ENCODE data around the gene TBCCD1.

GRCh38 chr3:186614597-186615483 lies 47.7 kb upstream of the TBCCD1 start:
- no peak for TF ChIP-seq POLR2AphosphoS5 (IDR thresholded peaks at IDR 0.05; ENCODE audit: low read depth, low read length)
- no peak for TF ChIP-seq SIN3A (IDR thresholded peaks at IDR 0.05; ENCODE audit: borderline replicate concordance, insufficient read depth, low read length)
- no peak for TF ChIP-seq TAF1 (IDR thresholded peaks at IDR 0.05; ENCODE audit: borderline replicate concordance, insufficient read depth, low read length)
- no peak for TF ChIP-seq REST (IDR thresholded peaks at IDR 0.05; ENCODE audit: insufficient read depth in 1 of 2, low read depth in 2 of 2, low read length in 2 of 2)
